NB4 (cell line): ENCODE data around the gene ADCY1.
"Not testable (repeated sequence)": the region's sequence is repeated elsewhere in the genome, so short reads cannot be mapped to it uniquely, and the experiment has no call there.

Experiments
- CTCF ChIP-seq: IDR thresholded peaks from one replicate; pipeline ENCODE4 v1.5.1; 2012; ENCODE audit warnings: low read depth, low read length
- POLR2A ChIP-seq: IDR thresholded peaks from 2 replicates; pipeline ENCODE4 v1.6.1; 2011; ENCODE audit warnings: mild to moderate bottlenecking; ENCODE audit not compliant: insufficient read length; ENCODE audit errors: extremely low read depth

- TF ChIP-seq CTCF, POLR2A: not testable (repeated sequence)
Measured at GRCh38 chr7:45738920-45739319, 164.8 kb downstream of the ADCY1 start.
